Gastroesophageal sphincter (tissue), 3 donors: ENCODE results near the gene MSMP.

ENCODE experiments used
- CTCF ChIP-seq, 4 experiments: fragments of 200-600 bp in 2 of 4; fragments of 450-650 bp in 2 of 4; sonication (generic) in 1 of 4; IDR thresholded peaks; one replicate each; pipeline ENCODE4 v1.5.1; 2017 to 2019; ENCODE audit warnings: antibody characterized with exemption in 4 of 4, mild to moderate bottlenecking in 2 of 4, moderate library complexity in 2 of 4
- EP300 ChIP-seq: sonication (generic); formaldehyde crosslinking; IDR thresholded peaks from one replicate; pipeline ENCODE4 v1.6.1; 2017; ENCODE audit warnings: antibody characterized with exemption, mild to moderate bottlenecking
- POLR2A ChIP-seq, 2 donors: fragments of 450-650 bp; IDR thresholded peaks; one replicate each; pipeline ENCODE4 v1.6.1; 2017; ENCODE audit warnings: antibody characterized with exemption in 2 of 2, mild to moderate bottlenecking in 2 of 2, moderate library complexity in 1 of 2
- POLR2AphosphoS5 ChIP-seq: sonication (generic); formaldehyde crosslinking; IDR thresholded peaks from one replicate; pipeline ENCODE4 v1.6.1; 2017; ENCODE audit warnings: antibody characterized with exemption

- TF ChIP-seq CTCF (IDR thresholded peaks at IDR 0.05) (no peak), EP300 (no peak), POLR2A (IDR thresholded peaks at IDR 0.05) (peak; percentile 0 to 2), POLR2AphosphoS5 (no peak)
Observed at GRCh38 chr9:35757226-35757891, 3.3 kb upstream of the MSMP start.
